NCI-H1092 treated with DMSO at 0.1 percent for 48 hours (cell line): ENCODE measurements around the gene ODAD3.

Experiments
- DNase-seq: peaks from one replicate; lab custom pipeline; 2025; lab: John Stamatoyannopoulos, UW

The ODAD3 gene

DNA sequence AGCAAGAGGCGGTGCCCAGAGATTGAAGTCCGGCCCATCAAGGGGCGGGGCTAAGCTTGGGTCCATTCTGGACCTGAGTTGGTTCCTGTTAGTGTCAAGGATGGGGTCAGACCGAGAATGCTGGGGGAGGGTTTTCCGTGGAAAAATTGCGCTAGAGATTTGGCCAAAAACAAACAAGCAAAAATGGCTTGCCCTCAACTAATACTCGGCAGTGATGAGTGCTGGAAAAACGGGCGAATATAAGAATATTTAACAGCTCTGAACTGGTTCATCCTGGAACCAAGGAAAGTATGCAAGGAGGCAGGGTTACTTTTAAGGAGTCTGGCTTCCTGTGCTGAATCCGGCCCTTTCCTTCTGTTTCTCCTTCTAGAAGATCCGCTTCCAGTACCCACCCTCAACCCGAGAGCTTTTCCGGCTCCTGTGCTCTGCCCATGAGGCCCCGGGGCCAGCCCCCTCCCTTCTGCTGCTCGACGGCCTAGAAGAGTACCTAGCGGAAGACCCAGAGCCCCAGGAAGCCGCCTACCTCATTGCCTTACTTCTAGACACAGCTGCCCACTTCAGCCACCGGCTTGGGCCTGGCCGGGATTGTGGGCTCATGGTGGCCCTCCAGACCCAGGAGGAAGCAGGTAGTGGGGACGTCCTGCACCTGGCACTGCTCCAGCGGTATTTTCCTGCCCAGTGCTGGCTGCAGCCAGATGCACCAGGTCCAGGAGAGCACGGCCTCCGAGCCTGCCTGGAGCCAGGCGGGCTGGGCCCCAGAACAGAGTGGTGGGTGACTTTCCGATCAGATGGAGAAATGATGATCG is 59.6 kb downstream of the ODAD3 start:
- DNase-seq, result peak; percentile 61

DNA sequence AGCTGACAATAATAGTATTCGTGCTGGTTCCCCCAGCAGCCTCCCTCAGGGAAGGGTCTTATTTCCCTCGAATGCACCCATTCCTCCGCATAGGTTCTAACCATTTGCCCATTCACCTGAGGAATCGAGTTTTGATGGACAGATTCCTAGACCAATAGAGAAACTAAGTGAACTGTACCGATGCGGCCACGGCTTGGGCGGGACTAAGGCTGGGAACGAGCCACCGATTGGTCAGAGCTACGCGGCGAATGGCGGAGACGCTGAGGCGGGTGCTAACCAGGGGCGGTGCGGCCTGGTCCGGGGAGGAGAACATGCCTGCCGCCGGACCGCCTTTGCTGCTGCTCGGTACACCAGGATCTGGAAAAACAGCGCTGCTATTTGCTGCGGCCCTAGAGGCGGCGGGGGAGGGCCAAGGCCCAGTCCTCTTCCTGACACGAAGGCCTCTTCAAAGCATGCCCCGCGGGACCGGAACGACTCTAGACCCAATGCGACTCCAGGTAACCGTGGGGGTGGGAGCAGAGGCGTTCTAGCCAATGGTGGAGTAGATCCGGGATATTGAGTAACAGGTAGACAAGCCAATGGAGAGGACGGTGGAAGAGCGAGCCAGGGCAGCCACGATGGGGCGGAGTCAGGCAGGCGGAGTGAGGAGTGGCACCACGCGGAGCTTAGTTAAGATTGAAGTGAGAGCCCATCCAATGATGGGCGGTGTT is 60.3 kb downstream of the ODAD3 start, which contains the start of gene SWSAP1:
TSS of gene SWSAP1 (plus strand) at position 234 of the 710 bp plus-strand sequence. CDS start at position 249, 15 bp downstream.
- peak; percentile 100 for DNase-seq

DNA sequence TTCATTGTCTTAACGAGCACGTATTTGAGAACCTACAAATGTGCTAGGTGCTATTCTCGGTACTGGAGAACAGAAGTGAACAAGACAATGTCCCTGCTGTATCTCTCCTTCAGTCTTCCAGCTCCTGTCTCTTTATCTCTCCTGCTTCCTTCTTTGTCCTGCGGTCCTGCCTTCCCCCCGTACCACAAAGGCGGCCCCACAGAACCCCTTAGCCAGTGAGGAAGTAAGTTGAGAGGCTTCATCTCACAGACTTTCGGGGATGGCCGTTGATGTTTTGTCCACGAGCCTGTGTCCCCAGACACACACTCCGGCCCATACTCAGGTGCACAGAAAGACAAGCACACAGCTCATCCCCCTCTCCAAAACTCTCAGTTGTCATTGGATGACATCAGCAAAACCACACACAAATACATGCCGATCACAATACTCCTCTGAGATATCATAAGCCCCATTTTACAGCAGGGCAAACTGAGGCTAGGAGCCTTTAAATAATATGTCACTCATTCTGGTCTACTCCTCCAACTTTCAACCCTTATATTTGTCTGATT is 61.0 kb downstream of the ODAD3 start:
- no peak for DNase-seq

DNA sequence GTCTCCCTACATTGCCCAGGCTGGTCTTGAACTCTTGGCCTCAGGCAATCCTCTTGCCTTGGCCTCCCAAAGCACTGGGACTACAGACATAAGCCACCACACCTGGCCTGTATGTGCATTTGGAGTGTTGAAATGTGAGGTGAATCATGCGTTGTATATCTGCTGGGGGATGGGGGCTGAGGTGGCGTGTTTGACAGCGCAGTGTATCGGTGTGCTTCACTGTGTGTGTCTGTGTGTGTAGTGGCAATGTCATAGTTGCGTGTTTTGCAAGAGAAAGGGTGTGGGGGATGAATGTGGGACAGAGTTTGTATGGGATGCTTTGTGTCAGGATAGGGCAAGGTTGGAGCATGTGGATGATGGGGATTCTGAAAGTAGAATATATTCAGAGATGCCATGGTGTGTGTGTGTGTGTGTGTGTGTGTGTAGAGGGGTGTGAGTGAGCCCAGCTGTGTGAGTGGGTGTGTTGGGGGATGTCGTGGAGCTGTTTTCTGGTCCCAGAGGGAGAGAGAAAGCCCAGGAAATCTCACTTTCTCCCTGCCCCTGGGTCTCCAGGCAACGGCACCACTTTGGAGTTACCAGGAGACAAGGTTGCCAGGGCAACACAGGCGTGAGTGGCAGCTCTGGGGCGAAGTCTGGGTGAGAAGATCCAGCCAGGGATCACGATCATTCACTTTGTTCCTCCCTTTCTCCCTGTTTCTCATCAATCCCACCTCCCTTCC is 61.6 kb downstream of the ODAD3 start:
- peak; percentile 55 for DNase-seq

DNA sequence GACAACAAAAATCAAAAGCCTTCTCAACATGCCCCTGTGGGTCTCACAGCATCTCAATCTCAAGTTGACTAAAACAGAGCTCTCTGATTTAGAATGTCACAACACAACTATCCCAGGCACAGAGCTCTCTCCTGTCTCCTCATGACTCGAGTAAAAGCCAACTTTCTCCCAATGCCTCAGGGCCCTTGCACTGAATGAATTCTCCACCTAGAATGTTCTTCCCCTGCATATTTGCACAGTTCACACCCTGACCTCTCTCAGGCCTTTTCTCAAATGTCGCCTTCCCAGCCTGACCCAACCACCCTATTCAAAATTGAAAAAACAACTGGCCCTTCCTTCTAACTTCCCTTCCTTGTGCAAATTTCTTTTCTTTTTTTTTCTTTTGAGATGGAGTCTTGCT is 64.2 kb downstream of the ODAD3 start:
- no peak for DNase-seq
